ENCODE data around the gene DNMT3A. TPM values are rescaled to one million over a fixed set of nuclear protein-coding genes. Genes with fewer than 3 reads are reported as not detected.

DNMT3A gene
- total RNA-seq, 1 donor from 2014 or later = 15.4 TPM

DNA sequence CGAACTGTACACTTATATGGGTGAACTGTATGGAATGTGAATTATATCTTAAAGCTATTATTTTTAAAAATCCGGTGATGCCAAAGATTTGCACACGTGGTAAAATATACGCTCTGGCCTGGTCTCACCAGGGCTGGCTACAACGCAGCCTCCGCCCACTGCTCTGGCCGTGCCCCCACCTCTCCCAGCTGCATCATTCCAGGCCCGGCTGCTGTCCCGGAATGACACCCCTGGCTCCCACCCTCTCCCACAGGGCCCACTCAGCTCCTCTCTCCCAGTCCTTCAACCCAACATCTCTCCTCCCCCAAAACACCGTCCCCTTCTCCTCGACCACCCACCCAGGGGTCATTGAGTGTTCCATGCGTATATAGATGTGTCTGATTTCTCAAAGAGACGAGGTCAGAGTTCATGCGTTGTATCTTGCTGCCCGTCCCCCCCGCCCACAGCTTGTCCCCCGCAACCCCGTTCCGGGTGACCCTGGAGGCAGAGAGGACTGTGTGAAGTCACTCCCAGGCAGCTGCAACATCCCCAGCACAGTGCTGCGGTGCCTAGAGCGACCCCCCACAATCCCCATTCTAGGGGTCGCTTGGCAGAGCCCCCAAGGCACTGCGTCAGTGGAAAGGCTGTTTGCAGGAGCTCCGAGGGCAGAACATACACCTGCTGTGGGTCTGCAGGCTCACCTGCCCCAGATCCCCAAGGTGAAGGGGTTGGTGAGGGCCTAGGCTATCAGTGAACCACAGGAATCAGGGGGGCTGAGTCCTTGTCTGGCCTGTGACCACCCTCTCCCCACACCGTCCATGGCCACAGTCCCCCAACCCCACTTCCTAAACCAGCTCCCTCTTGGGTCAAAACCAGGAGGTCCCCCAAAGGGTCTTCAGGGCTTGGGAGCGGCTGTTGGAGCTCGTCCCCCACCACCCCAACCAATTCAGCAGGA lies 13.3 kb downstream of the DNMT3A start:
- no peak for DNase-seq (ENCODE audit: low read depth)
- TF ChIP-seq, protein P1, sequence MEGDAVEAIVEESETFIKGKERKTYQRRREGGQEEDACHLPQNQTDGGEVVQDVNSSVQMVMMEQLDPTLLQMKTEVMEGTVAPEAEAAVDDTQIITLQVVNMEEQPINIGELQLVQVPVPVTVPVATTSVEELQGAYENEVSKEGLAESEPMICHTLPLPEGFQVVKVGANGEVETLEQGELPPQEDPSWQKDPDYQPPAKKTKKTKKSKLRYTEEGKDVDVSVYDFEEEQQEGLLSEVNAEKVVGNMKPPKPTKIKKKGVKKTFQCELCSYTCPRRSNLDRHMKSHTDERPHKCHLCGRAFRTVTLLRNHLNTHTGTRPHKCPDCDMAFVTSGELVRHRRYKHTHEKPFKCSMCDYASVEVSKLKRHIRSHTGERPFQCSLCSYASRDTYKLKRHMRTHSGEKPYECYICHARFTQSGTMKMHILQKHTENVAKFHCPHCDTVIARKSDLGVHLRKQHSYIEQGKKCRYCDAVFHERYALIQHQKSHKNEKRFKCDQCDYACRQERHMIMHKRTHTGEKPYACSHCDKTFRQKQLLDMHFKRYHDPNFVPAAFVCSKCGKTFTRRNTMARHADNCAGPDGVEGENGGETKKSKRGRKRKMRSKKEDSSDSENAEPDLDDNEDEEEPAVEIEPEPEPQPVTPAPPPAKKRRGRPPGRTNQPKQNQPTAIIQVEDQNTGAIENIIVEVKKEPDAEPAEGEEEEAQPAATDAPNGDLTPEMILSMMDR (conservative IDR thresholded peaks at IDR 0.05; ENCODE audit: low read depth, low read length) = no peak
- no peak overlapping the region for H3K4me3 ChIP-seq (ENCODE audit: low read depth, low read length)

DNA sequence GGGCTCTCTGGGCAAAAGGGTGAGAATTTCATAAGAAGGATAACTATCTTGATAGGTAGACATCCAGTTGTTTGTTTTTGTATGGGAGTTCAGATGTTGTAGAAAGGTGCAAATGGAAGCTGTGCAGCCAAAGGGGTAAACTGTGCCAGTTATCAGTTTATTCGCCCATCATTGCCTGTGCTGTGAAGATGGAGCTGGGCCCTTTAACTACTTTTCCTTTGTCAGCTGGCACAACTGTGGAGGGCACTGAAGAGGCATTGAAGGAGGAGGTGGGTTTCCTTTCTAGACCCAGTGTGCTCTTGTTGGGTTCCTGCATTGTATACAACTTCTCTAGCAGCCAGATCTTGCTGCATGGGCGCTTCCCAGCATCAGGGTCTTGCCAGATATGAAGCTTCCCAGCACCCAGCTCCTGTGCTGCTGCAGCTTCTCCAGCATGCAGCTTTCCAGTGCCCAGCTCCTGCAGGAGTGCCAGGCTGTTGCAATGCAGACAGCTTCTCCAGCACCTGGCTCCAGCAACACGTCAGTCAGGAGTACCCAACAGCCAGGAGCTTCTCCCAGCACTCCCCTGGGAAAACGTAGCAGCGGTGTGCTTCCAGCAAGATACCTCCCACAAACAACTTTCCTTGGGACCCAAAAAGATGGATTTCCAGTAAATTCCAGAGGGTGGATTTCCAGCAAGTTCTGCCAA lies 15.3 kb downstream of the DNMT3A start:
- H3K4me3 ChIP-seq (ENCODE audit: low read depth, low read length) = no peak overlapping the region
- no peak for DNase-seq (ENCODE audit: low read depth)
- TF ChIP-seq, protein P1 (conservative IDR thresholded peaks at IDR 0.05; ENCODE audit: low read depth, low read length) = no peak

- TF ChIP-seq, protein P1 (conservative IDR thresholded peaks at IDR 0.05; ENCODE audit: low read depth, low read length) = no peak
- H3K4me3 ChIP-seq (ENCODE audit: low read depth, low read length) = no peak overlapping the region
- no peak for DNase-seq (ENCODE audit: low read depth)
Measured at GRCh38 chr2:25324905-25325592, 16.7 kb downstream of the DNMT3A start.

- TF ChIP-seq, protein P1 (conservative IDR thresholded peaks at IDR 0.05; ENCODE audit: low read depth, low read length) = no peak
- H3K4me3 ChIP-seq (ENCODE audit: low read depth, low read length) = no peak overlapping the region
- DNase-seq (ENCODE audit: low read depth) = no peak
Measured at GRCh38 chr2:25324251-25324650, 17.5 kb downstream of the DNMT3A start.

- H3K4me3 ChIP-seq (ENCODE audit: low read depth, low read length) = no peak overlapping the region
- TF ChIP-seq, protein P1 (conservative IDR thresholded peaks at IDR 0.05; ENCODE audit: low read depth, low read length) = no peak
- no peak for DNase-seq (ENCODE audit: low read depth)
Measured at GRCh38 chr2:25323610-25324189, 18.0 kb downstream of the DNMT3A start.

DNA sequence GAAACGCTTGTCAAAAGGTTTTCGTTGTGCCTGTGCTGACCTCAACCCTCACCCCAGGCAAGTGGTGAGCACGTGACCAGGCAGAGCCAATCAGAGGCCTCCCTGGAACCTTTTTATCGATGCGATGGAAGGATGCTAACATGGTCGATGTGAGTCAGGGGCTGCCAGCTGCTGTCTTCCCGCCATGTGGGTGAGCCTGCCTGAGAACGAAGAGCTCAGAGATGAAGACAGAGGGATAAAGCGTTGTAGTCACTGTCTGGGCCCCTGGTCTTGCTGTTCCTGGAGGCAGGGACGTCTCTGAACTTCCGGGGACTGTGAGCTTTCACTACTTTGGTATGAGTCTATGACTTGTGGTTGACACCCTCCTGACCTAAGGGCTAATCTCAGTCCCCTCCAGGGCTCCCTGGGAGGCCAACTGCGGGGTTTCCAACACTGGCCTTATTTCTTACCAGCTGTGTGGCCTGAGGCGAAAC lies 18.6 kb downstream of the DNMT3A start:
- TF ChIP-seq, protein P1 (conservative IDR thresholded peaks at IDR 0.05; ENCODE audit: low read depth, low read length) = no peak

More for the DNA sequence above, 18.6 kb downstream of the DNMT3A start:
- no peak for DNase-seq (ENCODE audit: low read depth)
- no peak overlapping the region for H3K4me3 ChIP-seq (ENCODE audit: low read depth, low read length)
